Femur (tissue), 1 donor: ENCODE results near the gene ANTXR1.
"Not testable (repeated sequence)": the region's sequence is repeated elsewhere in the genome, so short reads cannot be mapped to it uniquely, and the experiment has no call there.

Experiments used
- DNase-seq: peaks from one replicate; pipeline ENCODE4 v3.0.0-alpha.2; 2017

ANTXR1 gene

DNA sequence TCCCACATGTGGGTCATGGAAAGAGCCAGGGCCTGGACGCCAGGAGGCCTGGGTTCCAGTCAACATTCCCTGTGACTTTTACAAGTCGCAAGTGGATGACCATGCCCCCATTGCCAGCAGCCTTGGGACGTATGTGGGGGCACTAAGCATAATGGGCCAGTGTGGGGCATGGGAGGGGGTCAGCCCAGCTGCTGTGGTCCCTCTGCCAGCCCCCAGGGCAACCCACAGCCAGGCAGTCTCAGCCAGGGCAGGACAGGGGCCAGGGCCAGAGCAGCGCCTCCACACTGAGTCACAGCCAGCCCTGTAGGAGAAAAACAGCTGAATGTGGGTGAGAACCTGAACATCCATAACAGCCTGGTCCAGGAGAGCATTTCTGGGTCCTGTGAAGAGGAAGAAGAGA lies 200.8 kb downstream of the ANTXR1 start:
- DNase-seq: peak; percentile 42

- peak; percentile 53 for DNase-seq
Observed at GRCh38 chr2:69214898-69215297, 201.9 kb downstream of the ANTXR1 start.

GRCh38 chr2:69216535-69217332 lies 203.8 kb downstream of the ANTXR1 start:
- DNase-seq: peak; percentile 86

DNA sequence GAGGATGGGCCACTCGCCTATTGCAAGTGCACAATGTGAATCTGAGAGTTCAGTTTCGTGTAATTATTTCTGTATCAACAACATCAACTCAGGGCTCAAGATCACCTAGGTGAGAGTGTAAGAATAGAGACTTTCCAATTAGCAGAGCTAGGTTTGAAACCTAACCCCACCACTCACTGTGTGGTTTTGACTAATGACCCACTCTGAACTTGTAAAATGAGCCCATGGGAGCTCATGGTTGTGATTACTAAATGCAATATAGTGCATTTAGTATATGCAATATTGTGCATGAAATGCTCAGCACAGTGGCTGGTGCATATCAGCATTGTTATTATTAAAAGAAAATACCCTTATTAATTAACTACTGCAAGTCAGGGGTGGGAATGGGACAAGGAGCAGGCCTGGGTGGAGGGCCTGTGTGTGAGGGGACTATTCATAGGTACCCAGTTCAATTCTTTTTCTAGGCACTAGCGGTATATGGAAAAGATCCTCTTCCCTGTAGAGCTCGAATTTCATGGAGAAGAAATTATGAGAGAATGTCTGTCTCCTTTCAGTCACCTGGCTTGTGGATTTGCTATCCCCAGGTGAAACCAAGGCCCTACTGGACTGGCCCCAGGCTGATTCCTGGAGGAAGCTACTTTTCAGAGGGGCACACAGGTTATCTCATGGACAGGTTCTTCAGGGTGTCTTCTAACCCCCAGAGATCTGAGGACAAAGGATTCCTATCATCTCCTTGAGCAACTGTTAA lies 204.5 kb downstream of the ANTXR1 start:
- peak; percentile 12 for DNase-seq

DNA sequence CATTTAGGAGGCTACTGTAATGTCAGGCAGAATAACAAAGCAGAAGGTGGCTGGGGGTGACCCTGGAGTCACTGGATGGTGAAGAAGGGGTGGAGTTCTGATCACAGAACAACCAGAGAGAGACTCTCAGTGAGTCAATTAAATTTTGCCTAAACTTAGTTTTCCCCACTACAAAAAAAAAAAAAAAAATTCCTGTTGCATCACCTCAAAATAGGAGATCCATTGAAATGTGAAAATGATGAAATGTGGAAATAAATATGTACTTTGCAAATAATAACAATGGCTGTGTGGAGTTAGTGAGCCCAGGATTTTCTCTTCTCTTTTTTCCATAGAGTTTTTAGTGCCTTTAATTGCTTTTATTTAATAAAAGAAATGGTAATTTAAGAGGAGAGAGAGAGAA lies 208.5 kb downstream of the ANTXR1 start:
- DNase-seq: no peak

DNA sequence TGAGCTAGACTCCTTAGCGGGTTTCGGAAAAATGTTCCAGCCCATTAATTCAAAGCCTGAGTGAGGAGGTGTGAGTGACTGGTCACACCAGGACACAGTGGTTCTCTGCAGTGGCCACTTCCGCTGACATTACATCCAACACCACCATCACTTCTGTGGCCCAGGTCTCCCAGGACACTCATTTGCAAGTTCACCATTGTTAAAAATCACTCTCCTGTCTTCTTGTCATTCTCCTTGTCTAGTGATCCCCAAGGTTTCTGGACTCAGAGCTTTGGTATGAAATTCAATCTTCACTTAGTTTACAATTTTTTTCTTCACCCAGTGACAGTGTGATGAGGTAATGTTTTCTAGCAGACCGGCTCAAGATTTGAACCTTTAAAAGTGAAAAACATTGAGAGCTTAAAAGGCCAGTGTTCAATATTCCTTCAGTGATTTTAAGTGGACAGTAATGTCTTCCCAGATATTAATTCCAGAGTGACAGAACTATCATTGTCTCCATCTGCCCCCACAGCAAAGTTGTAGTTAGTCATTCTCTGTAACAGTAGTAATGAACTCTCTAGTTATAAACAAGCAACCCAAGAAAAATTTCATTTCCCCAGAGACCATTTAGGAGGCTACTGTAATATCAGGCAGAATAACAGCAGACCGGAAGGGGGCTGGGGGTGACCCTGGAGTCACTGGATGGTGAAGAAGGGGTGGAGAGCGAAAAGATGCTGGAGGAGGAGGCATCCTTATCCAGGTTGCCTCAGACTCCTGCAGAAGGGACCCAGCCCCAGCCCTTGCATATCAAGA lies 209.2 kb downstream of the ANTXR1 start:
- no peak for DNase-seq

GRCh38 chr2:69222953-69223658 lies 210.1 kb downstream of the ANTXR1 start:
- DNase-seq: no peak

- no peak for DNase-seq
Observed at GRCh38 chr2:69223759-69224511, 211.0 kb downstream of the ANTXR1 start.

GRCh38 chr2:69224512-69224837 lies 211.5 kb downstream of the ANTXR1 start:
- no peak for DNase-seq

DNA sequence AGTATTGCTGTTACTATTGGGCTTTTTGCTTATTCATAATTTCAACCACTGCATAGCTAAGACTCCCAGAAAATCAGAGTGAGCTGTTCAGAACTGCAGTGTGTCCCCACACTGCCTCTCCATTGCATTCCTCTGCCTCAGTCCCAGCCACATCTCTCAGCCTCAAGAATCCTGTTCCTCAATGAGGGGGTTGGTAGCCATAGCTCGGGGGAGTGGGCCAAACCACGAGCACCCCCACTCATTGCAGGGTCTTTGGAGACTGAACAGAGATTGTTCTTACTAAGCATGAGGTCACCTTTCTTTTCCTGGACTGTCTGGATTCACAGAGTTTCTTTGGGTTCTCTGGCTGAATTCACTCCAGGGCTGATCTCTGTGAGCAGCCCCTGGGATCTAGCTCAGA lies 213.0 kb downstream of the ANTXR1 start:
- no peak for DNase-seq

- no peak for DNase-seq
Observed at GRCh38 chr2:69226903-69227302, 213.9 kb downstream of the ANTXR1 start.

GRCh38 chr2:69227716-69228115 lies 214.7 kb downstream of the ANTXR1 start:
- DNase-seq: no peak

GRCh38 chr2:69230946-69231345 lies 218.0 kb downstream of the ANTXR1 start:
- DNase-seq: not testable (repeated sequence)

- no peak for DNase-seq
Observed at GRCh38 chr2:69231612-69232277, 218.8 kb downstream of the ANTXR1 start.

DNA sequence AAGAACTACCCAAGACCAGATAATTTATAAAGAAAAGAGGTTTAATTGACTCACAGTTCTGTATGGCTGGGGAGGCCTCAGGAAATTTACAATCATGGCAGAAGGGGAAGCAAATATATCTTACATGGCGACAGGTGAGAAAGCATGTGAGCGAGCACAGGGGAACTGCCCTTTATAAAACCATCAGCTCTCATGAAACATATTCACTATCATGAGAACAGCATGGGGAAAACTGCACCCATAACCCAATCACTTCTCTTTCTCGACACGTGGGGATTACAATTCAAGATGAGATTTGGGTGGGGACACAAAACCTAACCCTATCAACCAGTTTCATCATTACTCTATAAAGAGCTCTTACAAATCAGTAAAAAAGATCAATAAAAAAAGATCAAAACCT lies 222.9 kb downstream of the ANTXR1 start:
- DNase-seq: not testable (repeated sequence)

- DNase-seq: no peak
Observed at GRCh38 chr2:69237070-69237670, 224.2 kb downstream of the ANTXR1 start.

DNA sequence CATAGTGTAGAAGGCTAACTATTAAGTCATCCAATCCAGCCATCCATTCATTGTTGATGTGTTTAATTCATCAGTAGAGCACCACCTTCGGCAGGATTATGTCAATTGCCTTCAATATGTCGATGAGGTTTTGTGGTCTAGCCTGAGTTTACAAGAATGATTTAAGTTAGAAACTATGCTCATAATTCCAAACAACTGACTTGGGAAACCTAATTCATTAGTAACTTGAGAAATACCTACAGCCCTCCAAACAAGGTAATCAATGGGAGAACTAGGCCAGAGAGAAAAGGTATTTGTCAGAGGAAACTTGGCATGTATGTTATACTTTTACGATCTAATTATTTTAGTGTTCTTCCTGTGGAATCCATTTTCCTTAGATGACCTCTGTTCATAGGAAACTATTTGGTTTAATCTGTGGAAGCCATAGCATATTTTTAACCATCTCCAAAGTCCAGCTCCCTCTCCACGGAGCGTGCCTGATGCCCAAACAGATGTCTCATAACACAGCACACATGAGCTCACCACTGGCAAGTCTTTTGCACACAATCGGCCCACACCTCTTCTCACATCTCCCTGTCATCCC lies 225.6 kb downstream of the ANTXR1 start:
- DNase-seq: no peak

- DNase-seq: peak; percentile 80
Observed at GRCh38 chr2:69241093-69241492, 228.1 kb downstream of the ANTXR1 start.

GRCh38 chr2:69241664-69242514 lies 228.9 kb downstream of the ANTXR1 start:
- peak; percentile 46 for DNase-seq

DNA sequence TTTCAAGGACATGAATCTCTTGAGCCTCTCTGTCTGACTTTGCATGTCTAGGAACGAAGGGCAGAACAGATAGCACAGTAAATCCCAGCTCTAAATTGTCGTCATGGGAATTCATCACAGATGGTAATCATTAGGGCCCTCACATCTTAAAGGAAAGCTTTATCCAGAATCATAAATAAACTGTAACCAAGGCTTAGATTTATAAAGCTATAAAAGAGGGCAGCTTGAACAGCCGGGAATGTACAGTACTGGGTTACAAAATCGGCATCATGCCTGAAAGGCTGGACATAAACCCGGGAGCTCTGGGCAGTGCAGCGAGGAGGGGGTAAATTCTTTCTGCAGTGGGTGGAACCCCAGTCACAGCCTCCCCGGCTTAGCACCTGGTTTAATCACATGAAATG lies 229.7 kb downstream of the ANTXR1 start:
- DNase-seq: peak; percentile 67
